ENCODE data around the gene TAB2. TPM values are rescaled to one million over a fixed set of nuclear protein-coding genes. Genes with fewer than 3 reads are reported as not detected.

Gene TAB2
- total and polyA plus RNA-seq, 2 of the 8 experiments (the other 6 are each of a cell fraction or from before 2014, with no cell fraction given) = 40.4 to 63.0 TPM

DNA sequence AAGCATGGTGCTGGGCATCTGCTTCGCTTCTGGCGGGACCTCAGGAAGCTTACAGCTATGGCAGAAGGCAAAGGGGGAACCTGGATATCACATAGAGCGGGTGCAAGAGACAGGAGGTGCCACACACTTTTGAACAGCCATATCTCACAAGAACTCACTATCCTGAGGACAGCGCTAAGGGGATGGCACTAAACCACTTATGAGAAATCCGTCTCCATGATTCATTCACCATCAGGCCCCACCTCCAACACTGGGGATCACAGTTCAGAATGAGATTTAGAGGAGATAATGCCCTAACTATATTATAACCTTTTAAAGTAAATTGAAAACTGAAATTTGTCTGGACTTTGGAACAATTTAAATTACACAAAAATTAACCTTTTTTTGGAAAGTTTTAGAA lies 44.8 kb downstream of the TAB2 start:
- peaks cover 1 to 6% of the 10 kb centered on the region in 2 experiments for H4K20me1 ChIP-seq (replicated peaks in 1 of 2; ENCODE audit: control insufficient read depth in 1 of 2, insufficient read depth in 2 of 2, low read length in 2 of 2)
- 95% methylated on average over 5 of the region's 5 CpGs; no CpG with 5 or more reads in 1 of the 2 experiments for whole genome bisulfite sequencing, 2 experiments (ENCODE audit: extremely low coverage in 1 of 2, insufficient coverage in 1 of 2, insufficient read length in 1 of 2, insufficient replicate concordance in 2 of 2, low coverage in 1 of 2, low lambda C conversion rate in 2 of 2, missing lambda C conversion rate in 1 of 2)
- H2BK15ac ChIP-seq (ENCODE audit: low read length) = no peak overlapping the region
- TF ChIP-seq HDAC6 (IDR thresholded peaks at IDR 0.05; ENCODE audit: low read depth, low read length) (no peak), CREB1 (IDR thresholded peaks at IDR 0.05) (no peak), CBX8 (IDR thresholded peaks at IDR 0.05; ENCODE audit: borderline replicate concordance, low read depth, low read length) (no peak), TAF1 (IDR thresholded peaks at IDR 0.05; ENCODE audit: low read depth, low read length) (no peak), POU5F1 (IDR thresholded peaks at IDR 0.05; ENCODE audit: low read depth, low read length) (no peak), JUN (IDR thresholded peaks at IDR 0.05; ENCODE audit: low read depth, low read length) (no peak), PHF8 (conservative IDR thresholded peaks at IDR 0.05; ENCODE audit: low read depth, low read length) (no peak), TCF12 (IDR thresholded peaks at IDR 0.05; ENCODE audit: low read depth, low read length) (no peak), EP300 (IDR thresholded peaks at IDR 0.05; ENCODE audit: borderline replicate concordance in 1 of 2, low read depth in 2 of 2, low read length in 2 of 2) (no peak), KDM4A (IDR thresholded peaks at IDR 0.05; ENCODE audit: low read depth, low read length, severe bottlenecking) (no peak), POLR2A (IDR thresholded peaks at IDR 0.05; ENCODE audit: control extremely low read depth in 1 of 2, low read depth in 2 of 2, low read length in 2 of 2) (no peak), SP1 (IDR thresholded peaks at IDR 0.05; ENCODE audit: low read depth, low read length) (no peak), GABPA (IDR thresholded peaks at IDR 0.05; ENCODE audit: borderline replicate concordance, insufficient read depth, low read length) (no peak), SP4 (IDR thresholded peaks at IDR 0.05; ENCODE audit: low read length) (no peak)
- TF ChIP-seq, protein P1, sequence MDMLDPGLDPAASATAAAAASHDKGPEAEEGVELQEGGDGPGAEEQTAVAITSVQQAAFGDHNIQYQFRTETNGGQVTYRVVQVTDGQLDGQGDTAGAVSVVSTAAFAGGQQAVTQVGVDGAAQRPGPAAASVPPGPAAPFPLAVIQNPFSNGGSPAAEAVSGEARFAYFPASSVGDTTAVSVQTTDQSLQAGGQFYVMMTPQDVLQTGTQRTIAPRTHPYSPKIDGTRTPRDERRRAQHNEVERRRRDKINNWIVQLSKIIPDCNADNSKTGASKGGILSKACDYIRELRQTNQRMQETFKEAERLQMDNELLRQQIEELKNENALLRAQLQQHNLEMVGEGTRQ (IDR thresholded peaks at IDR 0.05; ENCODE audit: low read length) = no peak

More for the DNA sequence above, 44.8 kb downstream of the TAB2 start:
- Histone ChIP-seq H2AK5ac (ENCODE audit: low read depth, low read length) (no peak overlapping the region), H3K23ac (ENCODE audit: insufficient read length) (no peak overlapping the region), H3K9me3 (ENCODE audit: insufficient read depth in 2 of 2, low read depth in 1 of 2, low read length in 1 of 2) (no peaks in the 10 kb centered on the region), H3K4me3 (ENCODE audit: extremely low read depth in 1 of 4, insufficient read depth in 2 of 4, low read depth in 3 of 4, low read length in 4 of 4) (no peak overlapping the region), H3K79me2 (ENCODE audit: control insufficient read depth in 1 of 2, insufficient read depth in 2 of 2, low read length in 2 of 2) (peaks cover 13 to 100% of the 10 kb centered on the region in 2 experiments), H2BK12ac (ENCODE audit: low read depth, low read length) (no peak overlapping the region), H4K91ac (replicated peaks; ENCODE audit: insufficient read length, low read length) (no peak overlapping the region), H3K23me2 (ENCODE audit: low read depth, low read length) (no peaks in the 10 kb centered on the region), H3K4ac (replicated peaks; ENCODE audit: insufficient read length, low read depth, low read length) (no peak overlapping the region), H3K56ac (replicated peaks; ENCODE audit: insufficient read length, low read depth, low read length) (no peak overlapping the region), H2BK120ac (replicated peaks; ENCODE audit: low read depth, low read length) (no peak overlapping the region), H3K4me1 (replicated peaks in 1 of 4; ENCODE audit: control insufficient read depth in 3 of 4, insufficient read depth in 4 of 4, low read length in 3 of 4) (peaks cover 0 to 2% (median 0%) of the 10 kb centered on the region in 4 experiments; a peak in 1 of 7 replicates), H2BK5ac (ENCODE audit: low read depth, low read length) (no peak overlapping the region), H3K27me3 (replicated peaks in 1 of 4; ENCODE audit: control insufficient read depth in 3 of 4, extremely low read depth in 1 of 4, insufficient read depth in 3 of 4, low read length in 3 of 4) (no peaks in the 10 kb centered on the region), H3K4me2 (ENCODE audit: insufficient read depth in 1 of 2, low read depth in 2 of 2, low read length in 2 of 2) (no peak overlapping the region), H3K36me3 (ENCODE audit: control insufficient read depth in 2 of 4, insufficient read depth in 4 of 4, low read length in 3 of 4) (no peaks in the 10 kb centered on the region), H3K14ac (ENCODE audit: insufficient read length) (no peak overlapping the region), H3K9ac (replicated peaks in 1 of 4; ENCODE audit: extremely low read depth in 1 of 4, low read depth in 3 of 4, low read length in 3 of 4) (no peak overlapping the region), H3K79me1 (ENCODE audit: low read depth, low read length) (peaks cover 7% of the 10 kb centered on the region; the same call in 1 of the 2 replicates), H2BK20ac (ENCODE audit: low read length) (no peak overlapping the region), H3K18ac (ENCODE audit: extremely low read depth, low read length) (no peak overlapping the region), H4K8ac (ENCODE audit: extremely low read depth, insufficient read depth, low read length) (no peak overlapping the region), H2AFZ (ENCODE audit: low read length) (no peak overlapping the region), H3K27ac (ENCODE audit: low read depth, low read length) (no peak overlapping the region), H4K5ac (ENCODE audit: insufficient read length, low read depth, low read length) (no peak overlapping the region)
- CTCF ChIA-PET (ENCODE audit: partially characterized antibody) = no interaction called here
- POLR2A ChIA-PET (ENCODE audit: partially characterized antibody) = no interaction called here
- no peak for DNase-seq (ENCODE audit: low read depth in 1 of 2, low spot score in 2 of 2)
- no peak for FAIRE-seq
